Fibroblast of peridontal ligament (primary cell): ENCODE measurements around the gene UGT1A8.
"Not testable (repeated sequence)": the region's sequence is repeated elsewhere in the genome, so short reads cannot be mapped to it uniquely, and the experiment has no call there.

Experiments
- DNase-seq: peaks from one replicate; pipeline ENCODE4 v3.0.0-alpha.2; 2010; ENCODE audit errors: extremely low read depth

UGT1A8 gene

DNA sequence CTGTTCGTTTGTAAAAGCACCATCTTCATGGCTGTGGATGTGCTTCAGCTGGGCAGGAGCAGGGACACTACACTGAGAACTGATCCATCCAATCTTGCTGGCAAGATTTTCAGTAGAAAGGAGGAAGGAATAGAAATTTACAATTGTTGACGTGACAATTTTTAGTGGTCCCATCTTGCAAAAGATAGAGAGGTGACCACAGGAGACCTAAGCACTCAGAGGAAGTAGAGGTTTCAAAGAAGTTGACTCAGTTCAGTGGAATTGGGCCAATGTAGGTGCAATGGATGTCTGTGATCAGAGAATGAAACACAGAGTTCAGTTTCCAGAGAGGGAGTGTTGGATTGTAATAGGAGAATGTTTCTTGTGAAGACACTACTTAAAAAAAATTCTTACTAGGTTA is 96.7 kb downstream of the UGT1A8 start:
- no peak for DNase-seq

DNA sequence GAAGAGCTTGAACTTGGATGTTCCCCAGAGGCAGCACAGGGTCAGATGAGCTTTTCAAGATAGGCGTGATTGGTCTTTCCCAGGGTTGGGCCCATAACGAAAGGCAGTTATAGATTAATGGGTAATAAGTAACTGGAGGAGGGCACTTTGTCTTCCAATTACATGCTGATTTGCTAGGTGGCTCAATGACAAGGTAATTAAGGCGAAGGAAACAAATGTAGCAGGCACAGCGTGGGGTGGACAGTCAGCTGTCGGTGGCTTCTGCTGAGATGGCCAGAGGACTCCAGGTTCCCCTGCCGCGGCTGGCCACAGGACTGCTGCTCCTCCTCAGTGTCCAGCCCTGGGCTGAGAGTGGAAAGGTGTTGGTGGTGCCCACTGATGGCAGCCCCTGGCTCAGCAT is 101.1 kb downstream of the UGT1A8 start, which contains the start of gene UGT1A4:
UGT1A4 (plus strand) TSS at position 185 of the 400 bp plus-strand sequence; CDS start at position 270, 85 bp downstream.
- no peak for DNase-seq

DNA sequence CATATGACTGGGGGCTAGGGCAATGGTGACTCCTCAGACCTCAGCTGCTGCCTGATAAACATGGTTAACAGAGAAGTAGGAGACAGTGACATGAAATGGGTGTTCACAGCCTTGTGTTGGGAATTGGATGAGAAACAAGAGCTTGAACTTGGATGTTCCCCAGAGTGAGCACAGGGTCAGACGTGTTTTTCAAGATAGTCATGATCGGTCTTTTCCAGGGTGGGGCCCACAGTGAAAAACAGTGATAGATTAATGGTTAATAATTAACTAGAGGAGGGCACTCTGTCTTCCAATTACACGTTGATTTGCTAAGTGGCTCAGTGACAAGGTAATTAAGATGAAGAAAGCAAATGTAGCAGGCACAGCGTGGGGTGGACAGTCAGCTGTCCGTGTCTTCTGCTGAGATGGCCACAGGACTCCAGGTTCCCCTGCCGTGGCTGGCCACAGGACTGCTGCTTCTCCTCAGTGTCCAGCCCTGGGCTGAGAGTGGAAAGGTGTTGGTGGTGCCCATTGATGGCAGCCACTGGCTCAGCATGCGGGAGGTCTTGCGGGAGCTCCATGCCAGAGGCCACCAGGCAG is 111.4 kb downstream of the UGT1A8 start, which contains the start of gene UGT1A3:
UGT1A3 (plus strand) TSS at position 320 of the 579 bp plus-strand sequence; CDS start at position 405, 85 bp downstream.
- DNase-seq: no peak

DNA sequence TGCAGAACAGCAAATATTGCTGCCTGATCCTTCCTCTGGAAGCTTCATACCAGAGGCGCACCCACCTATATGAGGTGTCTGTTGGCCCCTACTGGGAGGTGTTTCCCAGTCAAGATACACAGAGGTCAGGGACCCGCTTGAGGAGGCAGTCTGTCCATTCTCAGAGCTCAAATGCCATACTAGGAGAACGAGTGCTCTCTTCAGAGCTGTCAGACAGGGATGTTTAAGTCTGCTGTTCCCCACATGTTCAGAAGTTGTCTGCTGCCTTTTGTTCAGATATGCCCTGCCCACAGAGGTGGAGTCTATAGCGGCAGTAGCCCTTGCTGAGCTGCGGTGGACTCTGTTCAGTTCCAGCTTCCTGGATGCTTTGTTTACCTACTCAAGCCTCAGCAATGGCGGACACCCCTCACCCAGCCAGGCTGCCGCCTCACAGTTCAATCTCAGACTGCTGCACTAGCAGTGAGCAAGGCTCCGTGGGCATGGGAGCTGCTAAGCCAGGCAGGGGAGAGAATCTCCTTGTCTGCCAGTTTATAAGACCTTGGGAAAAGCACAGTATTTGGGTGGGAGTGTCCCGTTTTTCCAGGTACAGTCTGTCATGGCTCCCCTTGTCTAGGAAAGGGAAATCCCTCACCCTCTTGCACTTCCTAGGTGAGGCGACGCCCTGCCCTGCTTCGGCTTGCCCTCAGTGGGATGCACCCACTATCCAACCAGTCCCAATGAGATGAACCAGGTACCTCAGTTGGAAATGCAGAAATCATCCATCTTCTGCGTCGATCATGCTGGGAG is 119.6 kb downstream of the UGT1A8 start:
- not testable (repeated sequence) for DNase-seq

DNA sequence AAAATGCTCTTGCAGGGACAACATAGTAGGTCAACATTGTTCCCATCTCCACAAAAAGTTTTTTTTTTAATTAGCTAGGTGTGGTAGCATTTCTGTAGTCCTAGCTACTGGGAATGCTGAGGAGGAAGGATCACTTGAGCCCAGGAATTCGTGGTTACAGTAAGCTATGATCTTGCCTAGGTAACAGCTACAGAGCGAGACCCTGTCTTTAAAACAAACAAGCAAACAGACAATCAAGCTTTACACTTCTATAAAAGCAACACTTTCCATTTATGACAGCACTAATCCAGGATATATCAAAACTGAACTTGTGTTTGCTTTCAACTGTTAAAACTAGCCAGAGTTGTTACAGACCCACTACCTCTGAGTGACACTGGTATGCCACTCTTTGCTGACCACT is 123.4 kb downstream of the UGT1A8 start:
- no peak for DNase-seq

DNA sequence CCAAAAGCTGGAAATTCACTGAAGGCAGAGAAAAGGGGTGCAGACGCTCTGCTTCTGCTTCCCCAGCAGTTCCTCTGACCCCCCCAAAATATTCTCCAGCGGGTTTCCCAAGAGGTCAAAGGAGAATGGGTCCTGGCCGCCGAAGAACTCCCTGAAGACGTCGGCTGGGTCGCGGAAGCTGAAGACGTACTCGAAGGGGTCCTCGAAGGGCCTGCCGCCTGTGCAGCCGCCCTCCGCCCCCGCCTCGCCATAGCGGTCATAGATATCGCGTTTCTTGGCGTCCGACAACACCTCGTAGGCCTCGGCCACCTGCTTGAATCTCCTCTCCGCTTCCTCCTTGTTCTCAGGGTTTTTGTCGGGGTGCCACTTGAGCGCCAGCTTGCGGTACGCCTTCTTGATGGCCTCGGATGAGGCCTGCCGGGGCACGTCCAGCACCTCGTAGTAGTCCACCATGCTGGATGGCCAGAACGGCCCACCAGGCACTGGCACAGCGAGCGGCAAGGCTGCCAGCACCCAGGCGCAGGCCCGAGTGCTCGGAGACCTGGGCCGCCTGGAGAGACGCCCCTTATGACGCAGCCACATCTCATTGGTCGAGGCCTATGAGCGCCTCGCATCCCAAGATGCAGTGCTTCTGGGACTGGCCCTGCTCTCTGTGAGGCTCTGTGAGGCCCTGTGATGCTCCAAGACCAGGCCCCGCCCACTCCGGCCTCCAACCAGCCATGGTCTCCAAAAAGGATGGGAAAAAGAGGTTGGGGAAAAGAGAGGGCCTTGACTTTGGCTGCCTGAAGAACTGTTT is 126.2 kb downstream of the UGT1A8 start:
- DNase-seq: no peak

DNA sequence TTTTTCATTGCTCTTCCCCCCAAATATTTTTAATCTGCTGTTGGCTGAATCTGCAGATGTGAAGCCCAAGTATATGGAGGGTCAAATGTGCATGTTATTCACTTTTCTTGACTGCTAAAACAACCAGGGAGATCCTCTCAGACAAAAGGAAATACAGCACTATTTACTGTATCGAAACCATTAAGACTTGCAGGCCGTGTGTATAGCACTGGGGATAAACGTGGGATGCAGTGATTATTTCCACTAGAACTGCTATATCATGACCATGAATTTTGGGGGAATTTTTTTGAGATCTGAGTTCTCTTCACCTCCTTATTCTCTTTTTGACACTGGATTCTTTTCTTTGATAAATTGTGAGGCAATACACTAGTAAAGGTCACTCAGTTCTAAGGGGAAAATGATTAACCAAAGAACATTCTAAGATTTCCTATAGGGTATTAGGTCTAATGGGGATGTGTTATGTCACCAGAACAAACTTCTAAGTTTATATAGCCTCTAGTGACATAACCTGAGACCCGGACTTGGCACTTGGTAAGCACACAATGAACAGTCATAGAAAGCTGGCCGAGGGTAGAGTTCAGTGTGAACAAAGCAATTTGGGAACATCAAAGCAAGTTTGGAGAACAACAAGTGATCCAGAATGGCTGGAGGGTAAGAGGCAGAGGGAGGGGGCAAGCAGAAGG is 127.8 kb downstream of the UGT1A8 start:
- no peak for DNase-seq

DNA sequence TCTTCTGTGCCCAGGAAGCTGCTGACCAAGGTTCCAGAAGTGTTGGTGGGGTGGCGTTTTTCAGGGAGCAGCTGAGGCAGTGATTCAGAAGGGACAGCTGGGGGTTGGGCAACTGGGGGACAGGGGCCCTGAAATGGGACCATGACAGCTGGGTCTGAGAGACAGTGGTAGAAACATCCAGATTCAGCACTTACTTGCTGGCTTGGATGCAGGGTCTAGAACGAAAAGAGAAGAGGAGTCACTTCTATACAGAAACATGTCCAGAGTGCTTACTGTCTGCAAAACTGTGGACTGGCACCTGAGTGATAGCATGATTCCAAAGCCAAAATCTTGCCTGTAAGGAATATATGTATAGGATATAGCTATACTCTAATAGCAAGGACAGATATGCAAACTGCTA is 128.4 kb downstream of the UGT1A8 start:
- DNase-seq: not testable (repeated sequence)

DNA sequence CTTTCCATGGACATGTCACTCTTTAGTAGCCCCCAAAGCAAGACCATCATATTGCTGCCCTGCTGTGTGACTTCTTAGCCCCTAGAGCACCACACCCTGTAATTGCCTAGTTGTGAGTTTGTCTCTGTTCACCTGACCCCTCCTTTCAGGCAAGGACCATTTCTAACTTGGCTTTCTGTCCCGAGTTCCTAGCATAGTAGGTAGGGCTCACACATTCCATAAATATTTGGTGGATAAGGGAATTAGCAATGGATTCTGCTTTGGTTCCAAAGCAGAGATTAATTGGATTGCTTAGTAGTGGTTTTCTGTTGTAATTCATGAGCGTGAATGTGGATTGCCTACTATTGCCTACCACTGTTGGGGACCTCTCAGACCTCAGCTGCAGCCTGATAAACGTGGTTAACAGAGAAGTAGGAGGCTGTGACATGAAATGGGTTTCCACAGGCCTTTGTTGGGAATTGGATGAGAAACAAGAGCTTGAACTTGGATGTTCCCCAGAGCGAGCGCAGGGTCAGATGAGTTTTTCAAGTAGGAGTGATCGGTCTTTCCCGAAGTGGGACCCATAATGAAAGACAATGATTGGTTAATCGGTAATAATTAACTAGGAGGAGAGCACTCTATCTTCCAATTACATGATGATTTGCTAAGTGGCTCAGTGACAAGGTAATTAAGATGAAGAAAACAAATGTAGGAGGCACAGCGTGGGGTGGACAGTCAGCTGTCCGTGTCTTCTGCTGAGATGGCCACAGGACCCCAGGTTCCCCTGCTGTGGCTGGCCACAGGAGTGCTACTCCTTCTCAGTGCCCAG is 129.2 kb downstream of the UGT1A8 start:
- DNase-seq: no peak

DNA sequence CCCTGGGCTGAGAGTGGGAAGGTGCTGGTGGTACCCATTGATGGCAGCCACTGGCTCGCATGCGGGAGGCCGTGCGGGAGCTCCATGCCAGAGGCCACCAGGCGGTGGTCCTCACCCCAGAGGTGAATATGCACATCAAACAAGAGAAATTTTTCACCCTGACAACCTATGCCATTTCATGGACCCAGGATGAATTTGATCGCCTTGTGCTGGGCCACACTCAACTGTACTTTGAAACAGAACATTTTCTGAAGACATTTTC is 129.8 kb downstream of the UGT1A8 start:
- no peak for DNase-seq

DNA sequence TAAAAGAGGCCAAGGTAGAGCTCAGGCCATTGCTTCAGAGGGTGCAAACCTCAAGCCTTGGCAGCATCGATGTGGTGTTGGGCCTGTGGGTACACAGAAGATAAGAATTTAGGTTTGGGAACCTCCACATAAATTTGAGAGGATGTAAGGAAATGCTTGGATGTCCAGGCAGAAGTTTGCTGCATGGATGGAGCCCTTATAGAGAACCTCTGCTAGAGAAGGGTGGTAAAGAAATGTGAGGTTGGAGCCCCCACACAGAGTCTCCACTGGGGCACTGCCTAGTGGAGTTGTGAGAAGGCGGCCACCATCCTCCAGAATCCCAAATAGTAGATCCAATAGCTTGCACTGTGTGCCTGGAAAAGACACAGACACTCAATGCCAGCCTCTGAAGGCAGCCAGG is 133.3 kb downstream of the UGT1A8 start:
- not testable (repeated sequence) for DNase-seq

DNA sequence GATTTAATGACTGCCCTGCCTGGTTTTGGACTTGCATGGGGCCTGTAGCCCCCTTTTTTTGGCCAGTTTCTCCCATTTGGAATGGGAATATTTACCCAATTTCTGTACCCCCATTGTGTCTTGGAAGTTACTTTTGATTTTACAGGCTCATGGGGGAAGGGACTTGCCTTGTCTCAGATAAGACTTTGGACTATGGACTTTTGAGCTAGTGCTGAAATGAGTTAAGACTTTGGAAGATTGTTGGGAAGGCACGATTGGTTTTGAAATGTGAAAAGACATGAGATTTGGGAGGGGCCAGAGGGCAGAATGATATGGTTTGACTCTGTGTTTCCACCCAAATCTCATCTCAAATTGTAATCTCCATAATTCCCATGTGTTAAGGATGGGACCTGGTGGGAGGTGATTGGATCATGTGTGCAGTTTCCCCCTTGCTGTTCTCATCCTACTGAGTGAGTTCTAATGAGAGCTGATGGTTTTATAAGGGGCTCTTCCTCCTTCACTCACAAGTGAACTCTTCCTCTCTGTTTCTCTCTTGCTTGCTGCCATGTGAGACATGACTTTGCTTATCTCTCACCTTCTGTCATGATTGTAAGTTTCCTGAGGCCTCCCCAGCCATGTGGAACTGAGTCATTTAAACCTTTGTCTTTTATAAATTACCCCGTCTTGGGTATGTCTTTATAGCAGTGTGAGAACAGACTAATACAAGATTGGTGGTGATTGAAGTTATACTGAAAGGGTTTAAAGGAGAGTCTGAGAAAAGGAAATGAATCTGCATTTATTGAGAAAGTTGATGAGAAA is 134.0 kb downstream of the UGT1A8 start:
- not testable (repeated sequence) for DNase-seq

DNA sequence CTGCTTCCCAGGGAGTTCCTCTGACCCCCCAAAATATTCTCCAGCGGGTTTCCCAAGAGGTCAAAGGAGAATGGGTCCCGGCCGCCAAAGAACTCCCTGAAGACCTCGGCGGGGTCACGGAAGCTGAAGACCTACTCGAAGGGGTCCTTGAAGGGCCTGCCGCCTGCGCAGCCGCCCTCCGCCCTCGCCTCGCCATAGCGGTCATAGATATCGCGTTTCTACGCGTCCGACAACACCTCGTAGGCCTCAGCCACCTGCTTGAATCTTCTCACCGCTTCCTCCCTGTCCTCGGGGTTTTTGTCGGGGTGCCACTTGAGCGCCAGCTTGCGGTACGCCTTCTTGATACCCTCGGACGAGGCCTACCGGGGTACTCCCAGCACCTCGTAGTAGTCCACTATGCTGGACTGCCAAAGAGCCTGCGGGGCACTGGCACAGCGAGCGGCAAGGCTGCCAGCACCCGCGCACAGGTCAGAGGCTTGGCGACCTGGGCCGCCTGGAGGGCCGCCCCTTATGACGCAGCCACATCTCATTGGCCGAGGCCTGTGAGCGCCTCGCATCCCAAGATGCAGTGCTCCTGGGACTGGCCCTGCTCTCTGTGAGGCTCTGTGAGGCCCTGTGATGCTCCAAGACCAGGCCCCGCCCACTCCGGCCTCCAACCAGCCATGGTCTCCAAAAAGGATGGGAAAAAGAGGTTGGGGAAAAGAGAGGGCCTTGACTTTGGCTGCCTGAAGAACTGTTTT is 137.6 kb downstream of the UGT1A8 start:
- no peak for DNase-seq

DNA sequence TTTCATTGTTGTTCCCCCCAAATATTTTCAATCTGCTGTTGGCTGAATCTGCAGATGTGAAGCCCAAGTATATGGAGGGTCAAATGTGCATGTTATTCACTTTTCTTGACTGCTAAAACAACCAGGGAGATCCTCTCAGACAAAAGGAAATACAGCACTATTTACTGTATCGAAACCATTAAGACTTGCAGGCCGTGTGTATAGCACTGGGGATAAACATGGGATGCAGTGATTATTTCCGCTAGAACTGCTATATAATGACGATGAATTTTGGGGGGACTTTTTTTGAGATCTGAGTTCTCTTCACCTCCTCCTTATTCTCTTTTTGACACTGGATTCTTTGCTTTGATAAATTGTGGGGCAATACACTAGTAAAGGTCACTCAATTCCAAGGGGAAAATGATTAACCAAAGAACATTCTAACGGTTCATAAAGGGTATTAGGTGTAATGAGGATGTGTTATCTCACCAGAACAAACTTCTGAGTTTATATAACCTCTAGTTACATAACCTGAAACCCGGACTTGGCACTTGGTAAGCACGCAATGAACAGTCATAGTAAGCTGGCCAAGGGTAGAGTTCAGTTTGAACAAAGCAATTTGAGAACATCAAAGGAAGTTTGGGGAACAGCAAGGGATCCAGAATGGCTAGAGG is 139.1 kb downstream of the UGT1A8 start:
- DNase-seq: no peak

DNA sequence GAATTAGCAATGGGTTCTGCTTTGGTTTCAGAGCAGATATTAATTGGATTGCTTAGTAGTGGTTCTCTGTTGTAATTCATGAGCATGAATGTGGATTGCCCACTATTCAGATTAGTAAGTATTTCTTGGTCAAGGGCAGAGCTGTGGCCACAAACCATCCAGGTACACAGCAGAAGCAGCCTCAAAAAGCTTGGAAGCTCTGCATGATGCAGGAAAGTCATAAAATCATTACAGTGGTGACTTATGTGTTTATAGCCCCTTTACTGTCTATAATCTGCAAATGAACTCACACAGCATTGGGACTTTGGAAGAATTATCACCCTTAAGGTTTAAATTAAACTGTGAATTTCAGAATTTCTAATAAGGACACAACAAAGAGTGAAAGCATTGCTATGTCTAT is 140.7 kb downstream of the UGT1A8 start:
- no peak for DNase-seq

DNA sequence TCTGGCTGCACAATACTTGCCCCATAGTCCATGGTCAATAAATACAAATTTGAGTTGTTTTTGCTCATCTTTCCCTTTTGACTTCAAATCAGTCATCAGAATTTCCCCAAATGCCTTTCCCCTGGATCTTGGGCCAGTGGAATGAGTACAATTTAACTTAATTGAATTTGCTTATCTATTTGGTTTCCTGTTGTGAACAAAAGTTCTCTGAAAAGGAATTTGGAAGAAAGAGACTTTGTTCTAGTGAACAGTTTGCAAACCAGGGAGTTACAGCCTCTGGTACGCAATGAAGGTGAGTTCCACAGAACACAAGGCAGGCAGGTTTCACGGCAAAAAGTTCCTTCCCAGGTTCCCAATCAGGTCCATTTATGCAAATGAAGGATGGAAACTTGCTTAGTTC is 141.4 kb downstream of the UGT1A8 start:
- DNase-seq: no peak

DNA sequence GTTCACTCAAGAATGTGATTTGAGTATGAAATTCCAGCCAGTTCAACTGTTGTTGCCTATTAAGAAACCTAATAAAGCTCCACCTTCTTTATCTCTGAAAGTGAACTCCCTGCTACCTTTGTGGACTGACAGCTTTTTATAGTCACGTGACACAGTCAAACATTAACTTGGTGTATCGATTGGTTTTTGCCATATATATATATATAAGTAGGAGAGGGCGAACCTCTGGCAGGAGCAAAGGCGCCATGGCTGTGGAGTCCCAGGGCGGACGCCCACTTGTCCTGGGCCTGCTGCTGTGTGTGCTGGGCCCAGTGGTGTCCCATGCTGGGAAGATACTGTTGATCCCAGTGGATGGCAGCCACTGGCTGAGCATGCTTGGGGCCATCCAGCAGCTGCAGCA is 142.6 kb downstream of the UGT1A8 start, which contains the start of gene UGT1A1:
UGT1A1 (plus strand) TSS at position 228 of the 400 bp plus-strand sequence; CDS start at position 246, 18 bp downstream.
- no peak for DNase-seq

DNA sequence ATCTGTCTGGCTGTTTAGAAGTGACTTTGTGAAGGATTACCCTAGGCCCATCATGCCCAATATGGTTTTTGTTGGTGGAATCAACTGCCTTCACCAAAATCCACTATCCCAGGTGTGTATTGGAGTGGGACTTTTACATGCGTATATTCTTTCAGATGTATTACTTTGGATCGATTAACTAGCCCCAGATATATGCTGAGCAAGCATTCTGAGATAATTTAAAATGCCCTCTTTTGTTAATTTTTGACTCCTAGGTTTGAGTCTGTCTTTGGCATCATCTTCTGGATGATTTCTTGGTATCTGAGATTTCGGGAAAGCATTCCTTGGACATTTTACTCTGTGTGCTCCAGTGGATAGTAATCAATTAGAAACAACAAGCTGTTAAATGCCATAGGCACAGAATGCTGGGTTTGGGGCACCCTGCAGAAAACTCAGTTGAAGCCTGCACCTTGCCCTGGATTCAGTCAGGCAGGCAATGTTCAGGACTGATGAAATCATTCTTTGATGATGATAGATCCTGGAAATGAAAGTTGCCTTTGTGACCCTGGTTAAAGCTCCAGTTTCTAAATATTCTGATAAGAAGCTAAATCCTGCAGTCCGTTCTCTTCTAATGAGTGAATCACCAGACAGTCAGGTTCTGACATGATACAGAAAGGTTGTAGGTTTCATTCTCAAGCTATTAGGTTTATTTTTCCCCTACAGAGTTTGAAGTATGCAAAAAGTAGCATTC is 143.8 kb downstream of the UGT1A8 start:
- peak; percentile 17 for DNase-seq
